HL-60/S4 treated with phorbol 12-myristate 13-acetate at 8.2 ng/mL for 4 days and 3 days (cell line): ENCODE measurements around the gene HPSE2.
"Not testable (repeated sequence)": the region's sequence is repeated elsewhere in the genome, so short reads cannot be mapped to it uniquely, and the experiment has no call there.

Experiments used
- in situ Hi-C: fragments of 300-500 bp; cut with MboI; formaldehyde crosslinking; loops from 2 replicates; pipeline ENCODE4 v1.15.0; 2022; ENCODE audit warnings: low sequenced_read_pairs

The HPSE2 gene

DNA sequence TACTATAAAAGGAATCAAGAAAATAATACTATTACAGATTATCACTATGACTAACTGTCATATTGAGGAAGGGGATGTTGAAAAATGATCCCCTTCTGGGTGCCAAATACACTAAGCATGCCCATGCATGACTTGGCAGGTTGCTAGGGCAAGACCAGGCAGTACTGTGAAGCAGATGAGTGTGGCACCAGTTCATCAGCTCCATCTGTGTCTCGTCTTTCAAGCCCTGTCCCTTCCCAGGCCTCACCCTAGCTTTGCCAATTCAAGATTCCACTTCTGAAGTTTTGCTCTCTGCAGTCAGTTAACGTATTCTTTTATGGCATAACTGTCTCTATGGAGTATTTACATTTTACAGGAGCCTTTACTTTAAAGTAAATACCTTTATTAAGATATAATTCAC lies 653.3 kb downstream of the HPSE2 start:
- in situ Hi-C loops = no loop called here

- in situ Hi-C loops = no loop called here
Measured at GRCh38 chr10:98577578-98577977, 658.1 kb downstream of the HPSE2 start.

- in situ Hi-C loops = no loop called here
Measured at GRCh38 chr10:98577168-98577567, 658.5 kb downstream of the HPSE2 start.

DNA sequence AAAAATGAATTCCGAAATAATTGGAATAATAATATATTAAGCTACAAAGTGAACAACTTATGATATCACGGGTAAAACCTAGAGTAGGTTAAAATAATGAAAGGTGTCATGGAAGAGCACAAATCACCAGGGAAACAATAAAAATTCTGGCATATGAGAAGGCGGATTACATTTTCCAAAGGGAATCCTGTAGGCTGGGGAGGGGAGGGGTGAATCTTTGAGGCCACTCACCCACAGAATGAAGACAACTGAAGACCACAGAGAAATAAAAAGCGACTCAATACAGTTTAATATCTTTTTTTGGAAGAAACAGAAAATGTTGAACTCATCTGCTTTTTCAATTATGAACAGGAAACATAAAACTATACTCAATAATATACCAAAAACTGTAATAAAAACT lies 659.6 kb downstream of the HPSE2 start:
- in situ Hi-C loops = no loop called here

- in situ Hi-C loops = no loop called here
Measured at GRCh38 chr10:98572594-98572993, 663.1 kb downstream of the HPSE2 start.

GRCh38 chr10:98570834-98571233 lies 664.8 kb downstream of the HPSE2 start:
- in situ Hi-C loops = no loop called here

GRCh38 chr10:98569853-98570252 lies 665.8 kb downstream of the HPSE2 start:
- in situ Hi-C loops = no loop called here

- in situ Hi-C loops = no loop called here
Measured at GRCh38 chr10:98568551-98568950, 667.1 kb downstream of the HPSE2 start.

GRCh38 chr10:98567391-98568133 lies 668.1 kb downstream of the HPSE2 start:
- in situ Hi-C loops = no loop called here

- in situ Hi-C loops = no loop called here
Measured at GRCh38 chr10:98563811-98564210, 671.8 kb downstream of the HPSE2 start.

GRCh38 chr10:98560565-98560964 lies 675.1 kb downstream of the HPSE2 start:
- in situ Hi-C loops = no loop called here

DNA sequence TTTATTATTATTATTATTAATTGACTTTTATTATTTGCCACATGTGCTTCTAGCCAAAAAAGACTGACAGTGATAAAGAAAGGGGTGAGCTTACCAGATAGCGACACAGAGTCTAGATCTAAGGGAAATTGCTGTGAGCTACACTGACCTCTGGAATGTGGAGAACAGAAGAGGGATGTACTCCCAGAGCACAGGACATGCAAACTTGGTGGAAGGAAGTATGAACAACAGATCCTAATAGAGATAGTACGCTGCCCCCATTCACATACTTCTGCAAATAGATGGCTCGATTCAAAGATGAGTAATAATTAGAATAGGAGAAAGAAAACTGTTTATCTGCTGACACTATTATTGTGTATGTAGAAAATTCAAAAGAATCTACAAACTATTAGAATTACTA lies 679.6 kb downstream of the HPSE2 start:
- in situ Hi-C loops = no loop called here

GRCh38 chr10:98555021-98555619 lies 680.5 kb downstream of the HPSE2 start:
- in situ Hi-C loops = no loop called here

GRCh38 chr10:98541561-98541960 lies 694.1 kb downstream of the HPSE2 start:
- in situ Hi-C loops = not testable (repeated sequence)

- in situ Hi-C loops = no loop called here
Measured at GRCh38 chr10:98539578-98539977, 696.1 kb downstream of the HPSE2 start.

GRCh38 chr10:98538472-98538871 lies 697.2 kb downstream of the HPSE2 start:
- in situ Hi-C loops = no loop called here

DNA sequence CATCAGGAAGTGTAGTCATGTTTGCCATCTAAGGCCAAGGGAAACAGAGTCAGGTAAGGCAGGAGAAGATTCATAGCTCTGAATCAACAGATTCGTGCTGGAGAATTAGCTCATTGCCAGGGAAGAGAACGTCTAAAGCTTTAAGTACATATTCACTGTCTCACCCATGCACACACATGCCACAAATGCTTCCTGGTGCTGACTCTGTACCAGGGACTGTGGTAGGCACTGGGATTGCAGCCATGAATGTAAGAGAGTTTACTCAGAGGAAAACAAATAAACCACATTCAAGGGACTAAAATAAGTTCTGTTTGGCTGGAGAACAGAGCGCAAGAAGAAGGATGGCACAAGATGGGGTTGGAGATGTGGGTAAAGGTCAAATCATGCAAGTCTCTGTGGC lies 699.1 kb downstream of the HPSE2 start:
- in situ Hi-C loops = no loop called here

GRCh38 chr10:98533746-98534445 lies 701.8 kb downstream of the HPSE2 start:
- in situ Hi-C loops = no loop called here

GRCh38 chr10:98533241-98533640 lies 702.4 kb downstream of the HPSE2 start:
- in situ Hi-C loops = no loop called here

DNA sequence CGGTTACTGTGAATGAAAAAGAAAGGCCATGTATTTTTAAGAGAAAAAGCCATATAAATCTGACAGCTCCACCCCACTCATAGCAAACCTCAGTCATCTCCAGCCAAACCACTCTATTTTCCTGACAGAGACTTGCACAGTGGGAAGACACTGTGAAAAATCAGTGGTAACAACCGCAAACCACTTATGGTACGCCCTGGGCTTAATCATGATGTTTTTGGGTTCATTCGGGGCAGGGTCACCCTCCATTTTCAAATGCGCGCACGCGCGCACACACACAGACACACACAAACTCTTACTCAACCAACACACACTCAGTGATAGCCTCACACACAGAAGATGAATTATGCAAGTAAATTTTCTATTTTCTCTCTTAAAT lies 706.9 kb downstream of the HPSE2 start:
- in situ Hi-C loops = no loop called here

GRCh38 chr10:98528166-98528804 lies 707.4 kb downstream of the HPSE2 start:
- in situ Hi-C loops = no loop called here

GRCh38 chr10:98525969-98526368 lies 709.7 kb downstream of the HPSE2 start:
- in situ Hi-C loops = no loop called here
